Stimulated activated naive CD8-positive, alpha-beta T cell treated with anti-CD3 and anti-CD28 coated beads, Interleukin-15, amount 100 ng/mL, for 72 hours (primary cell): ENCODE measurements around the gene PFN1.

Experiments used
- ATAC-seq: fragments of 150-1000 bp; cut with Tn5 transposase; 2 replicates; pipeline ENCODE4 v1.10.0; 2021; ENCODE audit warnings: mild to moderate bottlenecking, moderate library complexity
- DNase-seq, 2 donors: peaks; one replicate each; pipeline ENCODE4 v3.0.0; 2021 to 2022
- H3K27ac Mint-ChIP-seq, 2 donors: one replicate each; pipeline ENCODE4 v1.8.0; 2022; ENCODE audit warnings: mild to moderate bottlenecking in 2 of 2, mixed read lengths in 2 of 2, moderate library complexity in 2 of 2
- H3K27me3 Mint-ChIP-seq: one replicate; pipeline ENCODE4 v1.8.0; 2022; ENCODE audit warnings: mixed read lengths
- H3K4me1 Mint-ChIP-seq: one replicate; pipeline ENCODE4 v1.8.0; 2022; ENCODE audit warnings: mild to moderate bottlenecking, mixed read lengths
- H3K4me3 Mint-ChIP-seq, 2 donors: one replicate each; pipeline ENCODE4 v1.8.0; 2022; ENCODE audit warnings: mild to moderate bottlenecking in 2 of 2, mixed read lengths in 2 of 2, moderate library complexity in 1 of 2
- H3K9me3 Mint-ChIP-seq, 2 donors: one replicate each; pipeline ENCODE4 v1.8.0; 2022; ENCODE audit warnings: mixed read lengths in 2 of 2

The PFN1 gene

GRCh38 chr17:4953451-4953961 is 5.2 kb upstream of the PFN1 start:
- DNase-seq = no peak
- no peaks in the 10 kb centered on the region for H3K9me3 Mint-ChIP-seq
- peaks cover 33% of the 10 kb centered on the region for H3K4me1 Mint-ChIP-seq
- H3K27me3 Mint-ChIP-seq = no peaks in the 10 kb centered on the region
- no peak for ATAC-seq
- H3K27ac Mint-ChIP-seq = no peak overlapping the region
- no peak overlapping the region for H3K4me3 Mint-ChIP-seq

- ATAC-seq (no peak), DNase-seq (no peak)
- Mint-ChIP-seq H3K9me3 (no peaks in the 10 kb centered on the region), H3K4me3 (peak overlapping the region; percentile 93 to 94), H3K4me1 (peaks cover 29% of the 10 kb centered on the region), H3K27me3 (no peaks in the 10 kb centered on the region), H3K27ac (no peak overlapping the region)
These were observed 3.2 kb upstream of the PFN1 start for GRCh38 chr17:4951486-4951885.

- ATAC-seq (no peak), DNase-seq (no peak)
- Mint-ChIP-seq H3K4me1 (peaks cover 24% of the 10 kb centered on the region), H3K27me3 (no peaks in the 10 kb centered on the region), H3K4me3 (peak within 1 kb of the TSS; percentile 93 to 94), H3K9me3 (no peaks in the 10 kb centered on the region), H3K27ac (peak within 1 kb of the TSS; percentile 94 to 96)
These were observed 2.4 kb upstream of the PFN1 start, which contains the start of gene ENO3 for GRCh38 chr17:4950746-4951204. ENO3 (plus strand) TSS chr17:4951119; CDS start chr17:4951830, 711 bp downstream.

- DNase-seq (peak; percentile 51 to 63), ATAC-seq (peak; percentile 11)
- H3K4me1 Mint-ChIP-seq = peaks cover 29% of the 10 kb centered on the region
- H3K27ac Mint-ChIP-seq = peak overlapping the region; percentile 94 to 96
- H3K9me3 Mint-ChIP-seq = no peaks in the 10 kb centered on the region
- no peaks in the 10 kb centered on the region for H3K27me3 Mint-ChIP-seq
- peak overlapping the region; percentile 93 to 94 for H3K4me3 Mint-ChIP-seq
These were observed 1.9 kb upstream of the PFN1 start for GRCh38 chr17:4950075-4950745.

- no peaks in the 10 kb centered on the region for H3K27me3 Mint-ChIP-seq
- H3K4me3 Mint-ChIP-seq = peak overlapping the region; percentile 93 to 94
- no peaks in the 10 kb centered on the region for H3K9me3 Mint-ChIP-seq
- ATAC-seq = peak; percentile 45
- peak; percentile 84 to 86 for DNase-seq
- H3K27ac Mint-ChIP-seq = peak overlapping the region; percentile 55 to 94
- peaks cover 36% of the 10 kb centered on the region for H3K4me1 Mint-ChIP-seq
These were observed 1.2 kb upstream of the PFN1 start for GRCh38 chr17:4949321-4950074.

- ATAC-seq (peak; percentile 53), DNase-seq (peak in 1 of 2 donors; percentile 87)
- Mint-ChIP-seq H3K9me3 (no peaks in the 10 kb centered on the region), H3K4me1 (peaks cover 42% of the 10 kb centered on the region), H3K27ac (peak overlapping the region; percentile 96 to 97), H3K27me3 (no peaks in the 10 kb centered on the region), H3K4me3 (peak overlapping the region; percentile 93 to 94)
These were observed 596 bp upstream of the PFN1 start for GRCh38 chr17:4948931-4949320.

- Mint-ChIP-seq H3K4me1 (peaks cover 55% of the 10 kb centered on the region), H3K4me3 (peak overlapping the region; percentile 93 to 94), H3K9me3 (no peaks in the 10 kb centered on the region), H3K27ac (peak overlapping the region; percentile 98 to 99), H3K27me3 (no peaks in the 10 kb centered on the region)
- DNase-seq = peak; percentile 75 to 89
- peak; percentile 37 for ATAC-seq
These were observed 742 bp downstream of the PFN1 start for GRCh38 chr17:4947411-4948165.

- Mint-ChIP-seq H3K27me3 (no peaks in the 10 kb centered on the region), H3K27ac (peak overlapping the region; percentile 93 to 98), H3K9me3 (no peaks in the 10 kb centered on the region), H3K4me1 (peaks cover 60% of the 10 kb centered on the region), H3K4me3 (peak overlapping the region; percentile 93 to 94)
- ATAC-seq (no peak), DNase-seq (no peak)
These were observed 1.3 kb downstream of the PFN1 start for GRCh38 chr17:4947010-4947410.

- Mint-ChIP-seq H3K4me1 (peaks cover 60% of the 10 kb centered on the region), H3K9me3 (no peaks in the 10 kb centered on the region), H3K27ac (peak overlapping the region; percentile 93 to 98), H3K4me3 (peak overlapping the region; percentile 93 to 94), H3K27me3 (no peaks in the 10 kb centered on the region)
- ATAC-seq (no peak), DNase-seq (no peak)
These were observed 1.9 kb downstream of the PFN1 start for GRCh38 chr17:4946312-4946976.

GRCh38 chr17:4945944-4946280 is 2.4 kb downstream of the PFN1 start:
- H3K4me3 Mint-ChIP-seq = peak overlapping the region; percentile 93 to 94
- peaks cover 57% of the 10 kb centered on the region for H3K4me1 Mint-ChIP-seq
- no peaks in the 10 kb centered on the region for H3K27me3 Mint-ChIP-seq
- peak overlapping the region; percentile 93 to 98 for H3K27ac Mint-ChIP-seq
- DNase-seq (no peak), ATAC-seq (no peak)
- no peaks in the 10 kb centered on the region for H3K9me3 Mint-ChIP-seq

- H3K4me3 Mint-ChIP-seq = peak overlapping the region; percentile 93 to 94
- DNase-seq (peak; percentile 81 to 89), ATAC-seq (peak; percentile 56)
- no peaks in the 10 kb centered on the region for H3K27me3 Mint-ChIP-seq
- H3K4me1 Mint-ChIP-seq = peaks cover 52% of the 10 kb centered on the region
- H3K9me3 Mint-ChIP-seq = no peaks in the 10 kb centered on the region
- H3K27ac Mint-ChIP-seq = peak overlapping the region; percentile 93 to 97
These were observed 3.0 kb downstream of the PFN1 start for GRCh38 chr17:4945176-4945943.

GRCh38 chr17:4944554-4945175 is 3.7 kb downstream of the PFN1 start:
- Mint-ChIP-seq H3K4me3 (peak overlapping the region; percentile 93 to 94), H3K4me1 (peaks cover 48% of the 10 kb centered on the region), H3K9me3 (no peaks in the 10 kb centered on the region), H3K27me3 (no peaks in the 10 kb centered on the region), H3K27ac (peak overlapping the region; percentile 93 to 97)
- DNase-seq (peak; percentile 49 to 64), ATAC-seq (peak; percentile 0)

GRCh38 chr17:4944163-4944553 is 4.2 kb downstream of the PFN1 start:
- no peaks in the 10 kb centered on the region for H3K27me3 Mint-ChIP-seq
- peak; percentile 56 to 73 for DNase-seq
- ATAC-seq = peak; percentile 31
- H3K4me1 Mint-ChIP-seq = peaks cover 50% of the 10 kb centered on the region
- H3K27ac Mint-ChIP-seq = peak overlapping the region; percentile 93 to 97
- peak overlapping the region; percentile 93 to 94 for H3K4me3 Mint-ChIP-seq
- no peaks in the 10 kb centered on the region for H3K9me3 Mint-ChIP-seq
